Ovary (tissue), 3 donors: ENCODE results near the gene DHRS1.

Experiments
- POLR2A ChIP-seq: fragments of 450-650 bp; IDR thresholded peaks from one replicate; pipeline ENCODE4 v1.6.1; 2017; ENCODE audit warnings: antibody characterized with exemption, mild to moderate bottlenecking, moderate library complexity
- TF ChIP-seq, protein P1 (sequence below), 3 donors: fragments of 450-650 bp in 2 of 3; fragments of 200-600 bp in 1 of 3; IDR thresholded peaks; one replicate each; pipeline versions ENCODE4 v1.5.1 to v1.8.0; 2016 to 2022; ENCODE audit warnings: antibody characterized with exemption in 3 of 3, mild to moderate bottlenecking in 1 of 3
- donor health status: DM: no; HTN: no; CAD: no.

- TF ChIP-seq, protein P1, sequence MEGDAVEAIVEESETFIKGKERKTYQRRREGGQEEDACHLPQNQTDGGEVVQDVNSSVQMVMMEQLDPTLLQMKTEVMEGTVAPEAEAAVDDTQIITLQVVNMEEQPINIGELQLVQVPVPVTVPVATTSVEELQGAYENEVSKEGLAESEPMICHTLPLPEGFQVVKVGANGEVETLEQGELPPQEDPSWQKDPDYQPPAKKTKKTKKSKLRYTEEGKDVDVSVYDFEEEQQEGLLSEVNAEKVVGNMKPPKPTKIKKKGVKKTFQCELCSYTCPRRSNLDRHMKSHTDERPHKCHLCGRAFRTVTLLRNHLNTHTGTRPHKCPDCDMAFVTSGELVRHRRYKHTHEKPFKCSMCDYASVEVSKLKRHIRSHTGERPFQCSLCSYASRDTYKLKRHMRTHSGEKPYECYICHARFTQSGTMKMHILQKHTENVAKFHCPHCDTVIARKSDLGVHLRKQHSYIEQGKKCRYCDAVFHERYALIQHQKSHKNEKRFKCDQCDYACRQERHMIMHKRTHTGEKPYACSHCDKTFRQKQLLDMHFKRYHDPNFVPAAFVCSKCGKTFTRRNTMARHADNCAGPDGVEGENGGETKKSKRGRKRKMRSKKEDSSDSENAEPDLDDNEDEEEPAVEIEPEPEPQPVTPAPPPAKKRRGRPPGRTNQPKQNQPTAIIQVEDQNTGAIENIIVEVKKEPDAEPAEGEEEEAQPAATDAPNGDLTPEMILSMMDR (IDR thresholded peaks at IDR 0.05): no peak
- no peak for TF ChIP-seq POLR2A
Measured at GRCh38 chr14:24329736-24330135, 30.2 kb upstream of the DHRS1 start.
